Ovary (tissue), 9 donors: Measurements from ENCODE around the gene POLN. TPM values are rescaled to one million over a fixed set of nuclear protein-coding genes. Genes with fewer than 3 reads are reported as not detected.

Experiments
- DNase-seq, 5 donors: peaks; one replicate each; pipeline ENCODE4 v3.0.0-alpha.2; 2019 to 2020
- H3K27ac ChIP-seq, 2 donors: fragments of 200-600 bp; one replicate each; pipeline versions ENCODE4 v1.5.1 to v1.8.0; 2019 to 2022
- H3K27me3 ChIP-seq: fragments of 200-600 bp; one replicate; pipeline ENCODE4 v1.8.0; 2022
- H3K36me3 ChIP-seq: fragments of 200-600 bp; sonication (generic); one replicate; pipeline ENCODE4 v1.5.1; 2019
- H3K4me1 ChIP-seq: one replicate; pipeline ENCODE4 v1.8.1; 2013; ENCODE audit warnings: mild to moderate bottlenecking, moderate library complexity; ENCODE audit not compliant: insufficient read depth
- H3K4me3 ChIP-seq: fragments of 200-600 bp; sonication (generic); one replicate; pipeline ENCODE4 v1.5.1; 2017
- H3K9me3 ChIP-seq, 2 donors: fragments of 200-600 bp in 1 of 2; sonication (generic) in 1 of 2; one replicate each; pipeline versions ENCODE4 v1.5.1 to v1.8.1; 2013 to 2019; ENCODE audit warnings: mild to moderate bottlenecking in 1 of 2, moderate library complexity in 1 of 2
- EP300 ChIP-seq: sonication (generic); formaldehyde crosslinking; IDR thresholded peaks from one replicate; pipeline ENCODE4 v1.6.1; 2017; ENCODE audit warnings: antibody characterized with exemption
- POLR2A ChIP-seq: fragments of 450-650 bp; IDR thresholded peaks from one replicate; pipeline ENCODE4 v1.6.1; 2017; ENCODE audit warnings: antibody characterized with exemption, mild to moderate bottlenecking, moderate library complexity
- WGBS, 3 donors: extraction: QIAGEN DNeasy Blood & Tissue Kit in 1 of 3; methylation state at CpG; one replicate each; pipeline versions ENCODE4 v1.1.5 to v1.1.7; 2013 to 2017; 5-methylcytosine and 5-hydroxymethylcytosine counted together
- intact Hi-C, 4 donors: fragments of 100-400 bp; cut with DNase I; formaldehyde crosslinking; loops; one replicate each; pipeline versions ENCODE4 v1.11.0 to v1.15.1; 2022 to 2023
- polyA plus RNA-seq, 2 donors: library from polyadenylated mRNA; stranded (reverse); fragments of 200-250 nt in 1 of 2; fragments of 350-450 nt in 1 of 2; fragmentation: Illumina TruSeq in 1 of 2; extraction: RNeasy Lipid Tissue Mini Kit (QIAGEN cat#74804) in 1 of 2; gene quantifications; one replicate each; pipeline ENCODE4 v1.2.3, GENCODE V29; 2013 to 2014
- total RNA-seq, 7 donors: library from RNA; depleted of rRNA in 2 of 7; stranded (reverse); fragments of >200 nt in 2 of 7; fragmentation: NEBNext Ultra II Directional in 3 of 7; extraction: Animal tissue kit (Norgen Biotek cat#: 25700) in 3 of 7; gene quantifications; one replicate each; pipeline versions ENCODE4 v1.1.0 to v1.2.4, GENCODE V29; 2016 to 2023
- TF ChIP-seq, protein P1 (sequence below), 3 donors: fragments of 450-650 bp in 2 of 3; fragments of 200-600 bp in 1 of 3; IDR thresholded peaks; one replicate each; pipeline versions ENCODE4 v1.5.1 to v1.8.0; 2016 to 2022; ENCODE audit warnings: antibody characterized with exemption in 3 of 3, mild to moderate bottlenecking in 1 of 3
- donor health status: DM: no; HTN: no; CAD: no; lungs with moderate emphysema.
- donor health status: DM: no; HTN: no; CAD: no.
- donor health status: Bipolar disorder and iron deficiency.
- donor health status: DM: yes; HTN: yes; CAD: no.
- donor health status: DM: no; HTN: no; CAD: no.
- donor health status: DM: yes; HTN: yes; CAD: no.

Gene POLN
- total and polyA plus RNA-seq, 9 donors: 0.95 to 11.4 (median 3.1) TPM

DNA sequence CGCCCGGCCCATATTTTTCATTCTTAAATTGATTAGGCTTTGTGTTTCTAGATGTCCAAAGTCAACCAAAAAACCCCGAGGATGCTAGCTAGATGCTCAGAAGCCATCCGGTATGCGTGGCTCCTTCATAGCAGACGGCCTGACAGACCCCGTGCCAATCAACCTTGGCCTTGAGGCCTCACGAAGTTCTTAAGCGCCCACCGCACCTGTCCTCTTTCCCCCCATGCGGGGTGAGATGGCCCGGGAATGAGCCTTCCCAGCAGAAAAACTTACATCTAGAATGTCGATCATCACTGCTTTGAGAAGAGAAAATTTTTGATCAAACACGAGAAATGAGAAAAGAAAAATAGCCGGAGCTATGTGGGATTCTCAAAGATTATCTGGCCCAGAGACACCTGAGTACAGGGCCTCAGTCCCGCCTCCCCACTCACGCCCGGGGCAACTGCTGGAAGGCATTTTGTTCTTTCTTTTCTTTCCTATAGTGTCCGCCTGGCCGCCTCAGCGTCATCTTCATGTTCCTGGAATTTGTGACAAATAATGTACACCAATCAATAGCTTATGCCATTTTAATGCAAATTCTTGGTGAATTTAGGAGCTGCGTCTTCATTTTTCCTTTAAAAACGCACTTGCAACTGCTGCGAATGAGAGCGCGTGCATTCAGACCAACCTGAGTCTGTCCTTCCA lies 184.4 kb downstream of the POLN start:
- H3K27me3 ChIP-seq: peaks cover 2% of the 10 kb centered on the region
- TF ChIP-seq, protein P1, sequence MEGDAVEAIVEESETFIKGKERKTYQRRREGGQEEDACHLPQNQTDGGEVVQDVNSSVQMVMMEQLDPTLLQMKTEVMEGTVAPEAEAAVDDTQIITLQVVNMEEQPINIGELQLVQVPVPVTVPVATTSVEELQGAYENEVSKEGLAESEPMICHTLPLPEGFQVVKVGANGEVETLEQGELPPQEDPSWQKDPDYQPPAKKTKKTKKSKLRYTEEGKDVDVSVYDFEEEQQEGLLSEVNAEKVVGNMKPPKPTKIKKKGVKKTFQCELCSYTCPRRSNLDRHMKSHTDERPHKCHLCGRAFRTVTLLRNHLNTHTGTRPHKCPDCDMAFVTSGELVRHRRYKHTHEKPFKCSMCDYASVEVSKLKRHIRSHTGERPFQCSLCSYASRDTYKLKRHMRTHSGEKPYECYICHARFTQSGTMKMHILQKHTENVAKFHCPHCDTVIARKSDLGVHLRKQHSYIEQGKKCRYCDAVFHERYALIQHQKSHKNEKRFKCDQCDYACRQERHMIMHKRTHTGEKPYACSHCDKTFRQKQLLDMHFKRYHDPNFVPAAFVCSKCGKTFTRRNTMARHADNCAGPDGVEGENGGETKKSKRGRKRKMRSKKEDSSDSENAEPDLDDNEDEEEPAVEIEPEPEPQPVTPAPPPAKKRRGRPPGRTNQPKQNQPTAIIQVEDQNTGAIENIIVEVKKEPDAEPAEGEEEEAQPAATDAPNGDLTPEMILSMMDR (IDR thresholded peaks at IDR 0.05): no peak
- no peak for TF ChIP-seq POLR2A
- TF ChIP-seq EP300: no peak
- WGBS, 3 donors: 73 to 80% (median 80%) methylated on average over 26 of the region's 26 CpGs
- H3K4me3 ChIP-seq: no peak overlapping the region
- no peaks in the 10 kb centered on the region for H3K36me3 ChIP-seq
- intact Hi-C loops: no loop called here
- no peak overlapping the region for H3K27ac ChIP-seq
- H3K4me1 ChIP-seq: peaks cover 2% of the 10 kb centered on the region
- H3K9me3 ChIP-seq: no peaks in the 10 kb centered on the region
- no peak for DNase-seq

DNA sequence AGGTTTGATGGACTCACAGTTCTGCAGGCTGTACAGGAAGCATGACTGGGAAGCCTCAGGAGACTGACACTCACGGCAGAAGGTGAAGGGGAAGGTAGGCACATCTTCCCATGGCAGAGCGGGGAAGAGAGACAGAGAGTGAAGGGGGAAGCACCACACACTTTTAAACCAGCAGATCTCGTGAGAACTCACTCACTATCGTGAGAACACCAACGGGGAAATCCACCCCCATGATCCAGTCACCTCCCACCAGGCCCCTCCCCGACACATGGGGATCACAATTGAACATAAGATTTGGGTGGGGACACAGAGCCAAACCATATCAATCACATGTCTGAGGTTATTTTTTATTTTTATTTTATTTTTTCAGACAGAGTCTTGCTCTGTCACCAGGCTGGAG lies 187.7 kb downstream of the POLN start:
- peaks cover 2% of the 10 kb centered on the region for H3K4me1 ChIP-seq
- no peak for DNase-seq
- no peaks in the 10 kb centered on the region for H3K9me3 ChIP-seq
- H3K27me3 ChIP-seq: no peaks in the 10 kb centered on the region
- H3K36me3 ChIP-seq: no peaks in the 10 kb centered on the region
- intact Hi-C loops: no loop called here
- WGBS, 3 donors: 68 to 75% (median 70%) methylated on average over 6 of the region's 6 CpGs
- H3K4me3 ChIP-seq: no peak overlapping the region
- H3K27ac ChIP-seq: no peak overlapping the region
- TF ChIP-seq EP300 (no peak), POLR2A (no peak)
- TF ChIP-seq, protein P1 (IDR thresholded peaks at IDR 0.05): no peak

DNA sequence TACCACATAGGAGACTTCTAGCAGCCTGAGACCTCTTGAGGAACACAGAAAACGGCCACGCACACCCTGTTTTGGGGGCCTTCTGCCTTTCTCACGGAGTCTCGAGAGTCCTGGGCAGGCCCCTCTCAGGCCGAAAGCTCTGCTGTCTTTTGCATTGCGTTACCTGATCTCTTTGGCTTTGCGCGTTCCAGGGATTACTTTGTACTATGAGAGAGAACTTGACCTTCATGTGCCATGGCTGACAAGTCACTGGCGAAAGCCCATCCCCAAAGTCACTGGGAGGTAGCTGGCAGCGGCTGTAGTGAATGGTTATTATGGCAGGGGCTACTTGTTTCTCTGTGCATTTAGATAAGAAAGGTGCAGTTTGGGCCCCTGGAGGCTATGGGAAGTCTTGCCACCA lies 190.8 kb downstream of the POLN start:
- DNase-seq: no peak
- WGBS, 3 donors: 82 to 88% (median 84%) methylated on average over 10 of the region's 10 CpGs
- Histone ChIP-seq H3K27ac (no peak overlapping the region), H3K27me3 (no peaks in the 10 kb centered on the region), H3K9me3 (no peaks in the 10 kb centered on the region), H3K4me1 (no peaks in the 10 kb centered on the region), H3K4me3 (no peak overlapping the region), H3K36me3 (no peaks in the 10 kb centered on the region)
- TF ChIP-seq, protein P1 (IDR thresholded peaks at IDR 0.05): no peak
- TF ChIP-seq POLR2A (no peak), EP300 (no peak)
- intact Hi-C loops: no loop called here

DNA sequence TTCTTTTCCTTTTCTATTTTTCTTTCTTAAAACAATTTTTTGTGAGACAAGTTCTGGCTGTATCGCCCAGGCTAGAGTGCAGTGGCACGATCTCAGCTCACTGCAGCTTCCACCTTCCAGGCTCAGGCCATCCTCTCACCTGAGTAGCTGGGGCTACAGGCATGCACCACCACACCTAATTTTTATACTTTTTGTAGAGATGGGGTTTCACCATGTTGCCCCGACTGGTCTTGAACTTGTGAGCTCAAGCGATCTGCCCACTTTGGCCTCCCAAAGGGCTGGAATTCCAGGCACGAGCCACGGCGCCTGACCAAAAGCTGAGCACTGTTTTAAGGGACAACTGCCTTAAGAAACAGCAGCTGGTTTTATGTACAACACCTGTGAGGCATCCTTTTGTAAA lies 192.1 kb downstream of the POLN start:
- Histone ChIP-seq H3K27ac (no peak overlapping the region), H3K9me3 (no peaks in the 10 kb centered on the region), H3K27me3 (no peaks in the 10 kb centered on the region), H3K4me3 (no peak overlapping the region), H3K36me3 (no peaks in the 10 kb centered on the region), H3K4me1 (no peaks in the 10 kb centered on the region)
- intact Hi-C loops: no loop called here
- no peak for DNase-seq
- TF ChIP-seq EP300 (no peak), POLR2A (no peak)
- TF ChIP-seq, protein P1 (IDR thresholded peaks at IDR 0.05): no peak
- 75 to 77% (median 76%) methylated on average over 7 of the region's 7 CpGs for WGBS, 3 donors
